MM.1S (cell line): ENCODE measurements around the gene WWC2.

Experiments
- DNase-seq: peaks from one replicate; pipeline ENCODE4 v3.0.0-alpha.2; 2015
- H2AFZ ChIP-seq: fragments of 300-600 bp; sonication (generic); 2 replicates; pipeline ENCODE4 v1.6.0; 2016; ENCODE audit warnings: antibody characterized with exemption, low read length
- H3F3A ChIP-seq: fragments of 300-600 bp; sonication (generic); 2 replicates; pipeline ENCODE4 v1.6.1; 2016; ENCODE audit warnings: mild to moderate bottlenecking, antibody characterized with exemption, low read length, moderate library complexity, mixed read lengths; ENCODE audit not compliant: insufficient read depth
- H3K27ac ChIP-seq: fragments of 300-600 bp; sonication (generic); 2 replicates; pipeline ENCODE4 v1.5.1; 2016; ENCODE audit warnings: mild to moderate bottlenecking, low read length
- H3K27me3 ChIP-seq: fragments of 300-600 bp; sonication (generic); replicated peaks from 2 replicates; pipeline ENCODE4 v1.6.0; 2016; ENCODE audit warnings: low read length; ENCODE audit not compliant: insufficient read depth
- H3K36me3 ChIP-seq: fragments of 300-600 bp; sonication (generic); replicated peaks from 2 replicates; pipeline ENCODE4 v1.6.1; 2016; ENCODE audit warnings: mild to moderate bottlenecking, low read length, mixed read lengths; ENCODE audit not compliant: insufficient read depth
- H3K4me1 ChIP-seq: fragments of 300-600 bp; sonication (generic); 2 replicates; pipeline ENCODE4 v1.6.1; 2016; ENCODE audit warnings: low read length, mixed read lengths
- H3K4me2 ChIP-seq: fragments of 300-600 bp; sonication (generic); 2 replicates; pipeline ENCODE4 v1.6.0; 2016; ENCODE audit warnings: low read depth, low read length
- H3K4me3 ChIP-seq: fragments of 300-600 bp; sonication (generic); 2 replicates; pipeline ENCODE4 v1.5.1; 2016; ENCODE audit warnings: low read length, mixed read lengths
- H3K79me2 ChIP-seq: fragments of 300-600 bp; sonication (generic); 2 replicates; pipeline ENCODE4 v1.6.1; 2016; ENCODE audit warnings: mixed run types, low read length, mixed read lengths
- H3K9ac ChIP-seq: fragments of 300-600 bp; sonication (generic); 2 replicates; pipeline ENCODE4 v1.6.1; 2016; ENCODE audit warnings: low read length, mixed read lengths
- H3K9me2 ChIP-seq: fragments of 300-600 bp; sonication (generic); replicated peaks from 2 replicates; pipeline ENCODE4 v1.6.1; 2016; ENCODE audit warnings: mild to moderate bottlenecking, low read length, mixed read lengths; ENCODE audit not compliant: insufficient read depth
- H3K9me3 ChIP-seq: fragments of 300-600 bp; sonication (generic); replicated peaks from 2 replicates; pipeline ENCODE4 v1.6.1; 2016; ENCODE audit warnings: mild to moderate bottlenecking, low read length, mixed read lengths; ENCODE audit not compliant: insufficient read depth
- H4K20me1 ChIP-seq: fragments of 300-600 bp; sonication (generic); 2 replicates; pipeline ENCODE4 v1.6.1; 2016; ENCODE audit warnings: mild to moderate bottlenecking, low read length, moderate library complexity, mixed read lengths; ENCODE audit not compliant: insufficient read depth
- EZH2 ChIP-seq: fragments of 300-600 bp; sonication (generic); optimal IDR thresholded peaks from 2 replicates; pipeline ENCODE3; 2017; ENCODE audit warnings: low read depth, mild to moderate bottlenecking, antibody characterized with exemption, low read length, mixed read lengths
- EZH2phosphoT487 ChIP-seq: fragments of 300-600 bp; sonication (generic); IDR thresholded peaks from 2 replicates; pipeline ENCODE4 v1.6.1; 2018; ENCODE audit warnings: antibody characterized with exemption, low read length
- TF ChIP-seq, protein P1 (sequence below): fragments of 300-600 bp; sonication (generic); IDR thresholded peaks from 2 replicates; pipeline ENCODE4 v1.5.1; 2016; ENCODE audit warnings: antibody characterized with exemption, low read length, mixed read lengths

The WWC2 gene

DNA sequence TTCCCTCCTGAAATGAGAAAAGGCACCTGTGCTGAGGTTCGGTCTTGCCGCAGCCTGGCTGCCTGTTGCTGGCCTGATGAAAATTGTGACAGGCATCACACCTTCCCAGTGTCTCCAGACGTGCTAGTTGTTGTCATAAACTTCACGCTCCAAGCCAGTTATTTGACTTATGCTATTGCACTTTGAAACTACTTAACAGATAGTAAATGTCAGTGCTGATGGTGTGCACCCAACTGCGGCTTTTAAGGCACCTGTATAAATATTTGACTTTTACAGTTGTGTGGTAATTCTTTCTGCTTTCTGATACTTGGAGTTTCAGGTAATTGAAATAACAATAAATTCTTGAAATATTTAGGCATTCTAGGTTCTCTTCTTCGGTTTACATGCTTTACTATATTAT, 1.8 kb downstream of the WWC2 start:
- H3K27me3 ChIP-seq, result peaks cover 22% of the 10 kb centered on the region
- H4K20me1 ChIP-seq, result no peaks in the 10 kb centered on the region
- no peak overlapping the region for H3K4me2 ChIP-seq
- peaks cover 4% of the 10 kb centered on the region; the same call in 1 of the 2 replicates for H3K79me2 ChIP-seq
- no peak for DNase-seq
- H3K9me3 ChIP-seq, result no peaks in the 10 kb centered on the region
- H2AFZ ChIP-seq, result no peak overlapping the region
- H3K4me1 ChIP-seq, result no peaks in the 10 kb centered on the region; the same call in 1 of the 2 replicates
- H3K9ac ChIP-seq, result no peak overlapping the region
- TF ChIP-seq, protein P1, sequence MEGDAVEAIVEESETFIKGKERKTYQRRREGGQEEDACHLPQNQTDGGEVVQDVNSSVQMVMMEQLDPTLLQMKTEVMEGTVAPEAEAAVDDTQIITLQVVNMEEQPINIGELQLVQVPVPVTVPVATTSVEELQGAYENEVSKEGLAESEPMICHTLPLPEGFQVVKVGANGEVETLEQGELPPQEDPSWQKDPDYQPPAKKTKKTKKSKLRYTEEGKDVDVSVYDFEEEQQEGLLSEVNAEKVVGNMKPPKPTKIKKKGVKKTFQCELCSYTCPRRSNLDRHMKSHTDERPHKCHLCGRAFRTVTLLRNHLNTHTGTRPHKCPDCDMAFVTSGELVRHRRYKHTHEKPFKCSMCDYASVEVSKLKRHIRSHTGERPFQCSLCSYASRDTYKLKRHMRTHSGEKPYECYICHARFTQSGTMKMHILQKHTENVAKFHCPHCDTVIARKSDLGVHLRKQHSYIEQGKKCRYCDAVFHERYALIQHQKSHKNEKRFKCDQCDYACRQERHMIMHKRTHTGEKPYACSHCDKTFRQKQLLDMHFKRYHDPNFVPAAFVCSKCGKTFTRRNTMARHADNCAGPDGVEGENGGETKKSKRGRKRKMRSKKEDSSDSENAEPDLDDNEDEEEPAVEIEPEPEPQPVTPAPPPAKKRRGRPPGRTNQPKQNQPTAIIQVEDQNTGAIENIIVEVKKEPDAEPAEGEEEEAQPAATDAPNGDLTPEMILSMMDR, result no peak
- TF ChIP-seq EZH2, result no peak
- TF ChIP-seq EZH2phosphoT487, result no peak
- H3K36me3 ChIP-seq, result no peaks in the 10 kb centered on the region
- H3K4me3 ChIP-seq, result no peak overlapping the region
- peaks cover 5% of the 10 kb centered on the region for H3F3A ChIP-seq
- H3K27ac ChIP-seq, result no peak overlapping the region
- H3K9me2 ChIP-seq, result no peaks in the 10 kb centered on the region

DNA sequence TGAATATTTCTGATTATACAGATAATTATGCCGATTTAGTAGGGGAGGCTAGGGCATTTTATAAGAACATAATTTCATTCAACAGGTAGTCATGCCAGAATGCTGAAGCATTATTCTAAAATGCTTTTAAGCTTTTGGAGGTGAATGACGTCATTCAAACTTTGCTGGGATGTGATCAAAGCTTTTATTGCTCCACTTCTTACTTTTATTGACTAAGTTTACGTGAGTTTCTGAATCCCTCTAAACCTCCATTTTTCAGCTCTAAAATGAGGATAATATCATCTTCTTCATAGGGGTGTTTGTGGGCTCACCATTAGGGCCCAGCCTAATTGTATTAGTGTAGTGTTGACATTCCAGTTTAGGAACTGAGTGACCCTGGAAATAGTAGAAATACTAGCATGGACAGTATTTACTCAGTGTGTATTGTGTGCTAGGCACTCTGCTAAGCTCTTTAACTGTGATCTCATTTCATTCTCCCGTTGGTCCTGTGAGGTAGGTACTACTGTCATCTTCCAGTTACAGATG, 3.0 kb downstream of the WWC2 start:
- peaks cover 5% of the 10 kb centered on the region for H3F3A ChIP-seq
- H4K20me1 ChIP-seq, result no peaks in the 10 kb centered on the region
- H2AFZ ChIP-seq, result no peak overlapping the region
- no peaks in the 10 kb centered on the region; the same call in 1 of the 2 replicates for H3K4me1 ChIP-seq
- no peaks in the 10 kb centered on the region for H3K9me3 ChIP-seq
- H3K9ac ChIP-seq, result no peak overlapping the region
- no peak overlapping the region for H3K4me2 ChIP-seq
- TF ChIP-seq, protein P1, result no peak
- TF ChIP-seq EZH2 (no peak), EZH2phosphoT487 (no peak)
- no peaks in the 10 kb centered on the region for H3K9me2 ChIP-seq
- H3K27ac ChIP-seq, result no peak overlapping the region
- peaks cover 4% of the 10 kb centered on the region; the same call in 1 of the 2 replicates for H3K79me2 ChIP-seq
- no peak for DNase-seq
- H3K36me3 ChIP-seq, result no peaks in the 10 kb centered on the region
- H3K4me3 ChIP-seq, result no peak overlapping the region
- peaks cover 18% of the 10 kb centered on the region for H3K27me3 ChIP-seq

DNA sequence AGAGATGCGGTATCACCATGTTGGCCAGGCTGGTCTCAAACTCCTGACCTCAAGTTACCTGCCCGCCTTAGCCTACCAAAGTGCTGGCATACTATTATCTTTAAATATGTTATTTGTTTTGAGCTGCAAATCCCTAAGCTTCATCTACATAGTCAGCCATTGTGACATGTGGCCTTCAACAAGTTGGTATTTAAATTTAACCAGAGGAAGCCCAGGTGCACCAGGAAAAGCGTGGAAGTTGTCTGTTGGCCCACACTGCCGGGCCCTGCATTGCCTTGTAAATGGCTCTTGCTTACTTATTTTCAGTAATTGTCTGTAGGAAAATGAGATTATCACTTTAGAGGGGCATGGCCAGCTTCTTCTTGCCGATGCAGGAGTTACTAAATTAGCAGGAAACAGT, 6.0 kb downstream of the WWC2 start:
- H3K9ac ChIP-seq, result no peak overlapping the region

More for the DNA sequence above, 6.0 kb downstream of the WWC2 start:
- Histone ChIP-seq H3K4me1 (no peaks in the 10 kb centered on the region), H3F3A (no peaks in the 10 kb centered on the region; the same call in 1 of the 2 replicates), H2AFZ (no peak overlapping the region), H3K4me2 (no peak overlapping the region), H3K9me3 (no peaks in the 10 kb centered on the region), H3K27me3 (peaks cover 3% of the 10 kb centered on the region; the same call in 1 of the 2 replicates), H3K9me2 (no peaks in the 10 kb centered on the region), H3K27ac (no peak overlapping the region), H3K4me3 (no peak overlapping the region), H4K20me1 (no peaks in the 10 kb centered on the region), H3K36me3 (no peaks in the 10 kb centered on the region), H3K79me2 (peaks cover under 1% of the 10 kb centered on the region; the same call in 1 of the 2 replicates)
- no peak for DNase-seq
- TF ChIP-seq EZH2phosphoT487 (no peak), EZH2 (no peak)
- TF ChIP-seq, protein P1, result no peak
